H54 (cell line): Measurements from ENCODE around the gene PDXDC1.
"Not testable (repeated sequence)": the region's sequence is repeated elsewhere in the genome, so short reads cannot be mapped to it uniquely, and the experiment has no call there.

Source experiments
- DNase-seq: peaks from one replicate; pipeline ENCODE4 v3.0.0; 2011; ENCODE audit warnings: low spot score, mixed read lengths; ENCODE audit not compliant: insufficient read length
- FAIRE-seq: peaks from 3 replicates; lab custom pipeline; 2011; peaks lifted over from hg19 to GRCh38; lab: Jason Lieb, UNC
- POLR2A ChIP-seq: IDR thresholded peaks from 2 replicates; pipeline ENCODE4 v1.6.1; 2011; ENCODE audit warnings: low read depth, mild to moderate bottlenecking, low read length

Gene PDXDC1

GRCh38 chr16:15145418-15146263, 170.8 kb downstream of the PDXDC1 start:
- DNase-seq, FAIRE-seq: not testable (repeated sequence)

- FAIRE-seq, DNase-seq: not testable (repeated sequence)
Measured at GRCh38 chr16:15146264-15146662, 171.4 kb downstream of the PDXDC1 start.

- FAIRE-seq, DNase-seq: not testable (repeated sequence)
Measured at GRCh38 chr16:15148831-15149230, 174.0 kb downstream of the PDXDC1 start.

- FAIRE-seq, DNase-seq: not testable (repeated sequence)
Measured at GRCh38 chr16:15149260-15149659, 174.4 kb downstream of the PDXDC1 start.

- not testable (repeated sequence) for DNase-seq, FAIRE-seq
Measured at GRCh38 chr16:15154005-15154404, 179.2 kb downstream of the PDXDC1 start.

- TF ChIP-seq POLR2A, result peak; percentile 93
- DNase-seq (peak; percentile 75), FAIRE-seq (peak; percentile 98)
Measured at GRCh38 chr16:15154650-15155562, 180.1 kb downstream of the PDXDC1 start.

- FAIRE-seq, DNase-seq: not testable (repeated sequence)
Measured at GRCh38 chr16:15157644-15158043, 182.8 kb downstream of the PDXDC1 start.

GRCh38 chr16:15159671-15160070, 184.8 kb downstream of the PDXDC1 start:
- not testable (repeated sequence) for DNase-seq, FAIRE-seq

- not testable (repeated sequence) for FAIRE-seq, DNase-seq
Measured at GRCh38 chr16:15160571-15160970, 185.7 kb downstream of the PDXDC1 start.

GRCh38 chr16:15163055-15163454, 188.2 kb downstream of the PDXDC1 start:
- DNase-seq, FAIRE-seq: not testable (repeated sequence)

- not testable (repeated sequence) for DNase-seq, FAIRE-seq
Measured at GRCh38 chr16:15166177-15166576, 191.4 kb downstream of the PDXDC1 start.

- not testable (repeated sequence) for FAIRE-seq, DNase-seq
Measured at GRCh38 chr16:15168303-15168702, 193.5 kb downstream of the PDXDC1 start.

- DNase-seq, FAIRE-seq: not testable (repeated sequence)
Measured at GRCh38 chr16:15168953-15169652, 194.3 kb downstream of the PDXDC1 start.

GRCh38 chr16:15179909-15180308, 205.1 kb downstream of the PDXDC1 start:
- not testable (repeated sequence) for DNase-seq, FAIRE-seq

GRCh38 chr16:15180946-15181345, 206.1 kb downstream of the PDXDC1 start:
- FAIRE-seq, DNase-seq: not testable (repeated sequence)

- not testable (repeated sequence) for DNase-seq, FAIRE-seq
Measured at GRCh38 chr16:15184000-15184399, 209.2 kb downstream of the PDXDC1 start.
